PFSK-1 (cell line): ENCODE measurements around the gene GPR180.

Experiments
- POLR2AphosphoS5 ChIP-seq: IDR thresholded peaks from 2 replicates; pipeline ENCODE4 v1.6.1; 2012; ENCODE audit warnings: low read depth, mild to moderate bottlenecking, control low read depth, low read length, moderate library complexity
- REST ChIP-seq, 2 experiments: IDR thresholded peaks; 2 replicates each; pipeline versions ENCODE4 v1.6.1 to v1.8.0; 2011 to 2012; ENCODE audit warnings: low read depth in 2 of 2, low read length in 2 of 2, control low read depth in 1 of 2, inconsistent platforms in 1 of 2, mild to moderate bottlenecking in 1 of 2, moderate library complexity in 1 of 2; ENCODE audit not compliant: insufficient read depth in 1 of 2
- SIN3A ChIP-seq: IDR thresholded peaks from 2 replicates; pipeline ENCODE4 v1.6.1; 2012; ENCODE audit warnings: mild to moderate bottlenecking, low read length, moderate library complexity, borderline replicate concordance; ENCODE audit not compliant: insufficient read depth

- TF ChIP-seq POLR2AphosphoS5 (no peak), REST (IDR thresholded peaks at IDR 0.05; ENCODE audit: insufficient read depth in 1 of 2, low read depth in 2 of 2, low read length in 2 of 2) (no peak), SIN3A (no peak)
Observed at GRCh38 chr13:94641409-94641941, 39.8 kb downstream of the GPR180 start.
